HUES48 (cell line): ENCODE results near the gene JAKMIP1.
"Not testable (repeated sequence)": the region's sequence is repeated elsewhere in the genome, so short reads cannot be mapped to it uniquely, and the experiment has no call there.

ENCODE experiments used
- H3K27ac ChIP-seq: one replicate; pipeline ENCODE4 v1.7.0; 2013; ENCODE audit warnings: low read depth, low read length, inconsistent platforms
- H3K27me3 ChIP-seq: 2 replicates; pipeline ENCODE4 v1.6.1; 2013; ENCODE audit warnings: mild to moderate bottlenecking, low read length; ENCODE audit not compliant: control insufficient read depth, insufficient read depth
- H3K36me3 ChIP-seq: 2 replicates; pipeline ENCODE4 v1.6.1; 2013; ENCODE audit warnings: low read length; ENCODE audit not compliant: control insufficient read depth, insufficient read depth
- H3K4me1 ChIP-seq: 2 replicates; pipeline ENCODE4 v1.6.1; 2013; ENCODE audit warnings: mild to moderate bottlenecking, low read length; ENCODE audit not compliant: control insufficient read depth, insufficient read depth
- H3K4me3 ChIP-seq: 2 replicates; pipeline ENCODE4 v1.5.1; 2013; ENCODE audit warnings: mild to moderate bottlenecking, low read depth, low read length
- H3K9ac ChIP-seq: 2 replicates; pipeline ENCODE4 v1.6.1; 2013; ENCODE audit warnings: mild to moderate bottlenecking, low read depth, low read length, moderate library complexity
- H3K9me3 ChIP-seq: 2 replicates; pipeline ENCODE4 v1.6.1; 2013; ENCODE audit warnings: low read length; ENCODE audit not compliant: control insufficient read depth, insufficient read depth

The JAKMIP1 gene

GRCh38 chr4:6141021-6141420, 59.3 kb downstream of the JAKMIP1 start:
- not testable (repeated sequence) for H3K27me3 ChIP-seq, H3K4me1 ChIP-seq, H3K27ac ChIP-seq, H3K36me3 ChIP-seq, H3K4me3 ChIP-seq, H3K9me3 ChIP-seq, H3K9ac ChIP-seq

DNA sequence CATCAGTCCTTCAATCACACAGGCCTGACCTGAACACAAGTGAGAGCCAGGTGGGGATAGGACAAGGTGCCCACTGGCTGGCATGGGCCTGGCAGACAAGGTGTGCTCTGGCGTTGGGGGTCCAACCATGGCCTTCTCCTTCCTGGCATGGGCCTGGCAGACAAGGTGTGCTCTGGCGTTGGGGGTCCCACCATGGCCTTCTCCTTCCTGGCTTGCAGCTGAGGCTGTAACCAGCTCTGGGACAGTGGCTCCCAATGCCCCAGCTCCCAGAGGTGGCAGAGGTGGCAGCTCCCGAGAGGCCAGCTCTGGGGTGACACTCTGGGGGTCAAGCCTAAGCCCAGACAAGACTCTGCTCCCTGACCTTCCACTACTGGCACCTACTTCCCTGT, 62.6 kb downstream of the JAKMIP1 start:
- H3K9me3 ChIP-seq: no peaks in the 10 kb centered on the region
- H3K9ac ChIP-seq: no peak overlapping the region
- no peaks in the 10 kb centered on the region for H3K4me1 ChIP-seq
- H3K4me3 ChIP-seq: no peak overlapping the region
- H3K27me3 ChIP-seq: no peaks in the 10 kb centered on the region
- no peaks in the 10 kb centered on the region for H3K36me3 ChIP-seq
- H3K27ac ChIP-seq: no peak overlapping the region

- H3K9me3 ChIP-seq: no peaks in the 10 kb centered on the region
Measured at GRCh38 chr4:6137027-6137746, 63.2 kb downstream of the JAKMIP1 start.

DNA sequence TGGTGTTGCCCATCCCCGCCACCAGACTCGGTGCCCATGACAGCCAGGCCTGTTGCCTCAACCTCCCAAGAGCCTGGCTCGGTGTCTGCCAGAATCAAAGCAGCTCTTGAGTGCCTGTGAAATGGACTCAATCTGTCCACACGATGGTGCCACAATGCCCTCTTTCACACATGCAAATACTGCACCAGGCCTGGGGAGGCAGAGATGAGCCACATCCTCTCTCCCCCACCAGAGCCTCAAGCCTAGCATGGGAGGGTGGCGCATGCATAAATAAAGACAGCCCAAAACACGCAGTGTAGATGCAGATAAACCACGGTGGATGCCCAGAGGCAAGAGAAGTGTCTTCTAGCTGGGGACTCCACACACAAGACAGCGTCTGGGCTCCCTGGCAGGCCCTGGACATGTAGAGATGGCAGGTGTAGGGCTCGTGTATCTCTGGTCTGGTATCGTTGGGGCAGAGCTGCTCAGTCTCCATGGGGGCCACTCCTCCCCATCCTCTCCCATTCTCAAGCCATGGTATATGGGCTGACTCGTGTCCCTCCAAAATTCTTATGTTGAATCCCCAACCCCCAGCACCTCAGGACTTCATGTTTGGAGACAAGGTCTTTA, 65.6 kb downstream of the JAKMIP1 start:
- Histone ChIP-seq H3K4me1 (no peaks in the 10 kb centered on the region), H3K36me3 (no peaks in the 10 kb centered on the region), H3K9ac (no peak overlapping the region), H3K27me3 (no peaks in the 10 kb centered on the region), H3K9me3 (no peaks in the 10 kb centered on the region), H3K4me3 (no peak overlapping the region), H3K27ac (no peak overlapping the region)

More at GRCh38 chr4:6137027-6137746, 63.2 kb downstream of the JAKMIP1 start:
- Histone ChIP-seq H3K4me3 (no peak overlapping the region), H3K27me3 (no peaks in the 10 kb centered on the region), H3K27ac (peak overlapping the region; percentile 38), H3K36me3 (no peaks in the 10 kb centered on the region), H3K4me1 (no peaks in the 10 kb centered on the region), H3K9ac (no peak overlapping the region)

DNA sequence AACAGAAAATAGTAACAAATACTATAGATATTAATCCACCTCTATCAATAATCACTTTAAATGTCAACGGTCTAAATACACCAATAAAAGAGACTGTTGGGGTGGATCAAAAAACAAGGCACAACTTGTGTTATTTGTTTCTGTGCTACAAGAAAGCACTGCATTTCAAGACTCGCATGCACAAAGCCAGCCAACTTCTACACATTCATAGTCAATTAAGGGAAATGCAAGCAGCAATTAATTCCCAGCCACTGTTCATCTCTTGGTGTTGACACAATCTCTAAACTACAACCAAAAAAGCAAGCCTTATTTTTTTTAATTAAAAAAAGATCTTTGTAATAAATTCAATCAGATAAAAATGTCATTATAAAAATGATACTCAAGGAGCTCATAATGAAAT, 67.6 kb downstream of the JAKMIP1 start:
- Histone ChIP-seq H3K4me1 (no peaks in the 10 kb centered on the region), H3K27me3 (no peaks in the 10 kb centered on the region), H3K4me3 (no peak overlapping the region), H3K9me3 (no peaks in the 10 kb centered on the region), H3K36me3 (no peaks in the 10 kb centered on the region), H3K27ac (no peak overlapping the region), H3K9ac (no peak overlapping the region)

DNA sequence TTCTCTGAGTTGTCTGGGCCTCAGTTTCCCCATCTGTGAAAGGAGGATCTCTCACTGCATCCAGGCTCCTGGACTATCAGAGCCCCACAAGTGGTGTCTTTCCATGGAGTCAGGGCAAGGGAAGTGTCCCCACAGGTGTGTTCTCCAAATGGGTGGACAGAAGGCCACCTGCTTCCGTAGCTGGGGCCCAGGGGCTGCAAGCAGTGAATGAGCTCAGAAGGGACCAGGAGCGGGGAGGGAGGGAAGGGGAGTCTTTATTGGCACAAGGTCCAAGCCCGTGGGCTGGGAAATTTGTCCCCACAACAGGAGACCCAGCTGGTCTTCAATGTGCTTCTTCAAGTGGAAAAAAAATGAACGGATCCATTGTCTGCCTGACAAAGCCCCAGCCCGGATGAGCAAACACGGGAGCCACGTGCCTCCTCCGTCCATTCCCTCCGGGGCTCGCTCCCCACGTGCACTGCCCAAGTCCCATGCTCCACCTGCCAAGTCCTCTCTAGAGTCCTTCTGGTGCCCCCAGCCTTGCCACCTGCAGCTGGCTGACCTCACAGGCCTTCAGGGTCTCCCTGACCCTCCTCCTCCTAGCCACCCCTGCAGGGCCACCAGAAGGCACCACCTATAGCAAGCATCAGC, 72.0 kb downstream of the JAKMIP1 start:
- Histone ChIP-seq H3K27ac (no peak overlapping the region), H3K9ac (no peak overlapping the region), H3K4me1 (no peaks in the 10 kb centered on the region), H3K9me3 (no peaks in the 10 kb centered on the region), H3K4me3 (no peak overlapping the region), H3K36me3 (no peaks in the 10 kb centered on the region), H3K27me3 (no peaks in the 10 kb centered on the region)

DNA sequence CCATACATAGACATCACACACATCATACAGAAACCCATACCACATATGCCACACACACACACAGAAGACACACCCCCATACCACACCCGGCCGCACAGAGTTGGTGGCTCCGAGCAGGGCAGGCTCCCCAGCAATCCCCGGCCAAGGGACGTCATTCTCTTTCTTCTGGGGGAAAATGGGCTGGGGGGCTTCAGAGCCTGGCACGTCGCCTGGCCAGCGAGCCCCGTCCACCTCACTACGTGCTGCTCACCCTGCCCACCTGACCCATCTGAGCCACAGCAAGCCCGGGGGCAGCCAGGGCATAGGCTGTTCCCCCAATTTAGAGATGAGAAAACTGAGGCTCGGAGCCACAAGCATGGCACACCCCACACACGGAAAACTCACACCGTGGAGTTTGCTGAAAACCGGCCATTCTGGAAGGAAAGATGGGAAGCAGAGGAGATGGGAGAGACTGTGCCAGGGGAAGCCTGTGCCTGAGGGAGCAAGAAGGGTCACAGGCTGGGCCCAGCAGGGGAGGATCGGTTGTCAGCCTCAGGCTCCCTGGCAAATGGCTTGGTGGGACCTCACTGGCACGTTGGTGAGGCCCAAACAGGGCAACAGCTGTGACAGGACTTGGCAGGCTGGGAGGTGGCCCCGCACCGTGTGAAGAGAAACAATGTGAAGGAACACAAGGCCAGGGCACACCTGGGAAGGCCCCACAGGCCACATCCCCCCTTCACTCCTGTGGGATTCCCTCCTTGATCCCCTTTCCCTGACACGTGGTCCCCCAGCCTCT, 73.2 kb downstream of the JAKMIP1 start:
- Histone ChIP-seq H3K9ac (no peak overlapping the region), H3K27me3 (no peaks in the 10 kb centered on the region), H3K27ac (no peak overlapping the region), H3K9me3 (no peaks in the 10 kb centered on the region), H3K4me3 (no peak overlapping the region), H3K36me3 (no peaks in the 10 kb centered on the region), H3K4me1 (no peaks in the 10 kb centered on the region)

GRCh38 chr4:6125103-6125651, 75.2 kb downstream of the JAKMIP1 start:
- Histone ChIP-seq H3K4me3 (no peak overlapping the region), H3K4me1 (0 out of 2 replicates have a peak, but pooled peaks cover 2% of the 10 kb centered on the region), H3K9me3 (no peaks in the 10 kb centered on the region), H3K9ac (no peak overlapping the region), H3K36me3 (no peaks in the 10 kb centered on the region), H3K27ac (no peak overlapping the region), H3K27me3 (no peaks in the 10 kb centered on the region)

DNA sequence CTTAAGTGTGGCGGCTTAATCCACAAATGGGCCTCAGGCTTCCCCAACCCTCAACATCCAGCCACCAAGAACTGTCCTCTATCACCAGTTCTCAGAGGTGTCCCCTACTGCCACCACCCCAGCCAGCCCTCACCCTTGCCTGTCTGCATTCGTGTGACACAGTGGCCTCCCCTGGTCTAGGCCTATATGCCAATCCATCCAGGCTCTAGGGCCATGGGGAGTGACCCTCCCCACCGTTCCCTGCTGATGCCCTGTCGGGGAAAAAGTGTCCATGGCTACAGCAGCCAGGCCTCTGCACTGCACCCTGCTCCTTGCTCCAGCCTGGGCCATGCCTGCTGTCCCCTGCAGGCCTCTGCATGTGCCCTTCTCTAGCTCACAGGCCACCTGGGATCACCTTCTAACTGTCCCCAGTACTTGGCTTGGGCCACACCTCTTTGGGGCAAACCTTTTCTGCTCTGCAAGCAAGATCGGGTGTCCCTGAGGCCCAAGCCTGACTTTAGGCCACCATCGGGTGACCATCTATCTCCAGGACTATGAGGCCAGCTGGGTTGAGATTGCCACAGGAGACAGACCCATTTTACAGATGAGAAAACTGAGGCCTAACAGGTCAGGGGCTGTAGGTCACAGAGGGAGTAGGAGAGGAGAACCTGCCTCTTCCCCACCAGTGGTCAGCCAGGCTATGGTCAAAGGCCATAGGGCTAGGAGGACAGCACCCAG, 75.8 kb downstream of the JAKMIP1 start:
- H3K9me3 ChIP-seq: no peaks in the 10 kb centered on the region
- no peak overlapping the region for H3K27ac ChIP-seq
- H3K4me3 ChIP-seq: no peak overlapping the region
- 0 out of 2 replicates have a peak, but pooled peaks cover 6% of the 10 kb centered on the region for H3K4me1 ChIP-seq
- H3K27me3 ChIP-seq: no peaks in the 10 kb centered on the region
- H3K9ac ChIP-seq: no peak overlapping the region
- H3K36me3 ChIP-seq: no peaks in the 10 kb centered on the region

- Histone ChIP-seq H3K36me3 (no peaks in the 10 kb centered on the region), H3K4me1 (0 out of 2 replicates have a peak, but pooled peaks cover 6% of the 10 kb centered on the region), H3K4me3 (no peak overlapping the region), H3K27ac (no peak overlapping the region), H3K9me3 (no peaks in the 10 kb centered on the region), H3K9ac (no peak overlapping the region), H3K27me3 (no peaks in the 10 kb centered on the region)
Measured at GRCh38 chr4:6123976-6124375, 76.4 kb downstream of the JAKMIP1 start.
